ENCODE results near the gene EFEMP1. TPM values are rescaled to one million over a fixed set of nuclear protein-coding genes. Genes with fewer than 3 reads are reported as not detected.

The EFEMP1 gene
- total and polyA plus RNA-seq, 10 donors, result 9.8 to 155 (median 43.0) TPM

DNA sequence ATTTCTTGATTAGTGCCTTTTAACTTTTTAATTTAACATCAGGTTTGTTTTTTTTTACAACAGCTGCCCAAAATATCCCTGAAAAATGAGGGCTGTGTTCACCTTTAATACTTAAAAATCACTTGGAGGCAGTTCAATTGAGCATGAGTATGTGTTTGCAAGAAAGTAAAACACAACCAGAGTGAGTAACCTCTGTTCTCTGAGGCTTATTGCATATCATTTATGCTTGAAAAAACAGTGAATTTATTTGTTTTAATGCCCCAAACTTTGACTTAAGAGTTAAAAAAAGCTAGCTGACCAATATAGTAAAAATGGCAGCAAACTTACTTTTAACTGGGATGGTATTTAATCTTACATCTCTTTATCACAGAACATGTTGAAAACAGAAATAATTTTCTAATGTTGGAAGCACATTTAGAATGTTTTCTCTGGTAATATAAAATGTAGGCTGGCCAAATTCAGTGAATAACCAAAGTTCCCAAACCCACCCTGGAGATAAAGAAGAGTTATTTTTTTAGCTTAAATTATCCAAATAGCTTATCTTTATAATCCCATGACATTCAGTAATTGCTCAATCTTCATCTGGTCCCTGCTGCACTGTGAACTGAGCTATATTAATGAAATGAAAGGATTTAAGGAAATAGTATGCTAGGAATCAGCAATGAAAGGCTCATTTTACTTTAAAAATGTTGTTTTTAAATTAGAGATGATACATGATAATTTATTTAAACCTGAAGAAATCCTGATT, 24.8 kb upstream of the EFEMP1 start:
- no peaks in the 10 kb centered on the region for H3K36me3 ChIP-seq
- no peaks in the 10 kb centered on the region for H3K27me3 ChIP-seq (replicated peaks in 1 of 7)
- intact Hi-C loops (cut with DNase I; ENCODE audit: low total_unique reads), result no loop called here
- H3K27ac ChIP-seq, result peak overlapping the region in 1 of 8 donors; percentile 34
- DNase-seq, result no peak
- H3K9me3 ChIP-seq, result no peaks in the 10 kb centered on the region
- H3K4me3 ChIP-seq, result no peak overlapping the region
- TF ChIP-seq, protein P1, sequence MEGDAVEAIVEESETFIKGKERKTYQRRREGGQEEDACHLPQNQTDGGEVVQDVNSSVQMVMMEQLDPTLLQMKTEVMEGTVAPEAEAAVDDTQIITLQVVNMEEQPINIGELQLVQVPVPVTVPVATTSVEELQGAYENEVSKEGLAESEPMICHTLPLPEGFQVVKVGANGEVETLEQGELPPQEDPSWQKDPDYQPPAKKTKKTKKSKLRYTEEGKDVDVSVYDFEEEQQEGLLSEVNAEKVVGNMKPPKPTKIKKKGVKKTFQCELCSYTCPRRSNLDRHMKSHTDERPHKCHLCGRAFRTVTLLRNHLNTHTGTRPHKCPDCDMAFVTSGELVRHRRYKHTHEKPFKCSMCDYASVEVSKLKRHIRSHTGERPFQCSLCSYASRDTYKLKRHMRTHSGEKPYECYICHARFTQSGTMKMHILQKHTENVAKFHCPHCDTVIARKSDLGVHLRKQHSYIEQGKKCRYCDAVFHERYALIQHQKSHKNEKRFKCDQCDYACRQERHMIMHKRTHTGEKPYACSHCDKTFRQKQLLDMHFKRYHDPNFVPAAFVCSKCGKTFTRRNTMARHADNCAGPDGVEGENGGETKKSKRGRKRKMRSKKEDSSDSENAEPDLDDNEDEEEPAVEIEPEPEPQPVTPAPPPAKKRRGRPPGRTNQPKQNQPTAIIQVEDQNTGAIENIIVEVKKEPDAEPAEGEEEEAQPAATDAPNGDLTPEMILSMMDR (IDR thresholded peaks at IDR 0.05 in 8 of 11, conservative IDR thresholded peaks at IDR 0.05 in 3 of 11), result no peak
- no peaks in the 10 kb centered on the region for H3K4me1 ChIP-seq

DNA sequence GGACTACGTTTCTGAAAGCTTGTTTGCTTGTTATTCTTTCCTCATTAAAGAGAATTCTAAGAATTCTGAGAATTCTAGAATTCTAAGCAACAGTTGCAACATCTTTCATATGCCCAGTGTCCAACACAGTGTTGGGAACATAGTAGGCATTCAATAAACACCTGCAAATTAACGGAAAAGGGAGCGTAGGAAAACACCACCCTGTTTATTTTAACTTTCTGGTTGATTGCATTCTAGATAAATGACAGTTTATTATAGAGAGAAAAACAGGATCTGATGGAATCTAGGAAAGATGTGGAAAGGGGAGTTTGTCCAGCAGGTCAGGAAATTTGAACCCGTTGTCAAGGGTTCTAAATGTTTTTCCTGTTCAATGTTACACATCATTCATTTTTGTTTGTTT, 24.2 kb upstream of the EFEMP1 start:
- H3K36me3 ChIP-seq, result no peaks in the 10 kb centered on the region
- H3K27me3 ChIP-seq (replicated peaks in 1 of 7), result no peaks in the 10 kb centered on the region
- 62 to 74% (median 69%) methylated on average over 4 of the region's 4 CpGs for WGBS, 5 donors
- peak overlapping the region in 1 of 8 donors; percentile 34 for H3K27ac ChIP-seq
- TF ChIP-seq POLR2AphosphoS5 (IDR thresholded peaks at IDR 0.05) (no peak), POLR2A (IDR thresholded peaks at IDR 0.05) (no peak)
- TF ChIP-seq, protein P1 (IDR thresholded peaks at IDR 0.05 in 8 of 11, conservative IDR thresholded peaks at IDR 0.05 in 3 of 11), result no peak
- H3K9me3 ChIP-seq, result no peaks in the 10 kb centered on the region
- no peak for DNase-seq
- intact Hi-C loops (cut with DNase I; ENCODE audit: low total_unique reads), result no loop called here
- H3K4me3 ChIP-seq, result no peak overlapping the region
- H3K4me1 ChIP-seq, result no peaks in the 10 kb centered on the region

DNA sequence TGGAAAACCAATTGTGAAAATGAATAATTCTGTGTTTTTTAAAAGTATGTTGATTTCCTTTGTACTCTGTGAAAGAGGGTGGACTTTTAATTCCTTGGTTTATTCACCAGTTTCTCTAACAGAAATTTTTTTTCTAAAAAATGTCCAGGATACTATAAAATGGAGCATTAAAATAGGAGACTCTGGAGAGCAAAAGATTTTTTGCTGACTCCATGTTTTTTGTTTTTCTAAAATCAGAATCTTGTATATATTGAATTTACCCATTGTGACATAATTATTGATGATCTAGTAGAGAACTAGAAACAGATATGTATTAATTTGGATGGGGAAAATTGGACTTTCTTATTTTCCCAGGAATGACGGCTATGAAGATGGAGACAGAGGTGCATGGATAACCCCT, 23.2 kb upstream of the EFEMP1 start:
- Histone ChIP-seq H3K4me3 (no peak overlapping the region), H3K9me3 (no peaks in the 10 kb centered on the region), H3K36me3 (no peaks in the 10 kb centered on the region), H3K4me1 (no peaks in the 10 kb centered on the region), H3K27ac (no peak overlapping the region), H3K27me3 (replicated peaks in 1 of 7) (no peaks in the 10 kb centered on the region)
- intact Hi-C loops (cut with DNase I; ENCODE audit: low total_unique reads), result no loop called here
- DNase-seq, result no peak
- no peak for TF ChIP-seq POLR2AphosphoS5 (IDR thresholded peaks at IDR 0.05)
- 89 to 98% (median 95%) methylated on average over 1 of the region's 1 CpG for WGBS, 5 donors

DNA sequence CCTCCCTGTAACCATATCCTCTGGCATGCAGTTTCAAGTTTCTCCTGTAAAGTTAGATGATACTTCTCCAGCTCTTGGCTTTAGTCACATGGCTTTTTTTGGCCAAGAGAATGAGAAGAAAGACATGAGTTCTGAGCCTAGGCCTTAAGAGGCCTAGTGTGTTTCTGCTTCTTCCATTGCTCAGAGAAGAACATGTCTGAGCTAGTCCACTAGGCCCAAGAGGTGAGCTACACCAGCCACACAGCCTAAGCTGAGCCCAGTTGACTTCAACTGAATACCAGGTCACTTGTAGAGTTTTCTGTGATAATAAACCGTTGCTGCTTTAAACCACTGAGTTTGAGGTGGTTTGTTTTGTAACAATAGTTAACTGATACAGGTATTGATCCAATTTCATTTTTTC, 19.9 kb upstream of the EFEMP1 start:
- H3K36me3 ChIP-seq, result no peaks in the 10 kb centered on the region
- TF ChIP-seq, protein P1 (IDR thresholded peaks at IDR 0.05 in 8 of 11, conservative IDR thresholded peaks at IDR 0.05 in 3 of 11), result no peak
- no peak for TF ChIP-seq POLR2A (IDR thresholded peaks at IDR 0.05)
- no peak for TF ChIP-seq POLR2AphosphoS5 (IDR thresholded peaks at IDR 0.05)
- H3K27me3 ChIP-seq (replicated peaks in 1 of 7), result no peaks in the 10 kb centered on the region
- DNase-seq, result no peak
- intact Hi-C loops (cut with DNase I; ENCODE audit: low total_unique reads), result no loop called here
- WGBS, 5 donors, result 72 to 83% (median 82%) methylated on average over 1 of the region's 1 CpG
- H3K4me1 ChIP-seq, result no peaks in the 10 kb centered on the region
- no peak overlapping the region for H3K4me3 ChIP-seq
- H3K9me3 ChIP-seq, result no peaks in the 10 kb centered on the region
- H3K27ac ChIP-seq, result no peak overlapping the region
